Activated CD4-positive, alpha-beta T cell treated with anti-CD3 and anti-CD28 coated beads for 24 hours (primary cell): ENCODE data around the gene PIK3R6.
"Not testable (repeated sequence)": the region's sequence is repeated elsewhere in the genome, so short reads cannot be mapped to it uniquely, and the experiment has no call there.

ENCODE experiments used
- DNase-seq, 2 donors: peaks; one replicate each; pipeline ENCODE4 v3.0.0-alpha.2; 2020; ENCODE audit warnings: low read depth in 2 of 2

Gene PIK3R6

GRCh38 chr17:8828517-8828875 is 39.0 kb downstream of the PIK3R6 start:
- no peak for DNase-seq

DNA sequence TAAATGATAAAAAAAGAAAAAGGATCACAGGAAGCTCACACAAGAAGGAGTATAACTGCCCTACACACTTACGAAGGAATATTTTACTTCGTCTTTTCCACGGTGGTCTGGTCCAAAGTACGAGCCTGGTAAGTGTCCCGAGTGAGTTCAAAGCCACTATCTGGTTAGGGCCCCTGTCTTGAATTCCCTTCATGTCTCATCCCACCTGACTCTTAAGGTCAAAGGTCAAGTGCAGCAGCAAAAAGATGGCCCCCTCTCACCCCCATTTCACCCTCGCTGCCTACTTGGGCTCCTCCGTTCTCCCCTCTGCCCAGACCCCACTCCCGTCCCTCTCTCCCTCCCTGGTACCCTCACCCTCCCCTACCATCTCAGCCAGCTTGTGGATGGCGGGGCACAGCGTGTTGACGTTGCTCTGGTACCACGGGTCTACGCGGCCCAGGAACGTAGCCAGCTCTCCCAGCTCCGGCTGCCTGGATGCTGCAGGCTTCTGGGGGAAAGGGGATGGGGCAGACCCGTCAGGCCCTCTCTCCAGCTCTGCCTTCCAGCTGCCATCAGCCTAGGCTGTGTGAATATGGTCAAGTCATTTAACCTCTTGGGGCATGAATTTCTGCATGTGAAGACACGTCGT is 40.6 kb downstream of the PIK3R6 start:
- DNase-seq, result no peak

DNA sequence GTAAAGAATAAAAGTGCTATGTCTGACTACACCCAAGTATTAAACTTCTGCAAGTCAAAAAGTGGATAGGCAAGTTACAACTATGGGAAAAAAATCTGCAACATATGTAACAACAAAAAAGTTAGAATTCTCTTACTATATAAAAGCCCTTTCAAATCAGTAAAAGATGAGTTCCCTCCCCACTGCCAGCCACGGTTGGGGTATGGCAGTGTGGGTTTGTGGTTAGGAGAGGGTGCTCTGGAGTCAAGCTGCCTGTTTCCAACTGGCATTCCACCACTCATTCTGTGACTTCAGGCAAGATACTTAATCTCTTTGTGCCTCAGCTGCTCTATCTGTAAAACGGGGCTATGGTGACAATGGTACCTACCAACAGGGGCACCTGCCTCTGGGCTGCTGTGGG is 41.7 kb downstream of the PIK3R6 start:
- no peak for DNase-seq

- no peak for DNase-seq
These were observed 44.2 kb downstream of the PIK3R6 start for GRCh38 chr17:8823279-8823678.

GRCh38 chr17:8822401-8823035 is 45.0 kb downstream of the PIK3R6 start:
- DNase-seq, result no peak

GRCh38 chr17:8821446-8822105 is 45.9 kb downstream of the PIK3R6 start:
- DNase-seq, result no peak

GRCh38 chr17:8820311-8821010 is 47.0 kb downstream of the PIK3R6 start:
- no peak for DNase-seq

DNA sequence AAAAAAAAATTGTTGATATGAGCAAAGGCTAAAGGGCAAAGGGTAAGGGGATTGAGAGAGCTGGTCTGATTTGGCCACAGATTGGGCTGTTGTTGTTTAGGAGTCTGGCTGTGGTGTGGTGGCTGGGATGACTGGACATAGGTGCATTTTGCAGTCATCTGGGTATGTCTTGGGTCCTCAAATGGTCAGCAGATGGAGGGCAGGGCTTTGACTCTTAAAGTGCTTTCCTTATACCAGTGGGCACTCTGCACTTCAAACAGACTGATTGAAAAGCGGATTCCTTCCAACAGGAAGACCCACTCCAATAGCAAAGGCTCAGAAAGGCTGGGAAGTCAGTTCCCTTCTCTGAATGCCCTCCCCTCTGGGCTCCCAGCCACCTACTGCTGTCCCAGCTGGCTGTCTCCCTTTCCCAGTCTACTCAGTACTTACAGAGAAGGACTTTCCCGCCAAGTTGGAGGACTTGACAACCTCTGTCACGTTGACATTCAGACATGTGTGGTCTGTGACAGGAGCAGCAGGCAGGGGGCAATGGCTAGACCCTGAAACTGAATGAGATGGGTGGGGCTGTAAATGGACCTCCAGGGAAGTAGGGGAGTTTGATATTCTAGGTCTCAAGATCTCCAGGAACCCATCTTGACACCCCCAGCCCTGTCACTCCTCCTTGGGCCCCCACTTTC is 48.7 kb downstream of the PIK3R6 start:
- no peak for DNase-seq

DNA sequence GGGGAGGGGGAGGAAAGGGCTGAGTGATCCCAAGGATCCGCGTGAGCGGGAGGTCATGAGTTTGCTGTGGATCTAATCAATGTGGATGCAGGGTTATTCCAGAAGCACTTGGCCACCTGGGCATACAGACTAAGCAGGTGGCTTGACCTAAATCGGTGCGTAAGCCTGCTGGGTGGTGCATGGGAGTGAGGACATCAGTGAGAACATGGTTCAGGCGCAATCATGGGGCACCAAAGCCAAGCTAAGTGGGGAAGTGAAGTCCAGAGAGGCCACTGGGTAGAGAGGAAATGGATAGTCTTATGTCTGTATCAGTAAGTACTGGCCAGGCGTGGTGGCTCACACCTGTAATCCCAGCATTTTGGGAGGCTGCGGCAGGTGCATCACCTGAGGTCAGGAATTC is 49.4 kb downstream of the PIK3R6 start:
- no peak for DNase-seq

GRCh38 chr17:8806926-8807550 is 60.4 kb downstream of the PIK3R6 start:
- DNase-seq, result no peak

- no peak for DNase-seq
These were observed 61.1 kb downstream of the PIK3R6 start for GRCh38 chr17:8806253-8806925.

- not testable (repeated sequence) for DNase-seq
These were observed 62.1 kb downstream of the PIK3R6 start for GRCh38 chr17:8805396-8805795.

DNA sequence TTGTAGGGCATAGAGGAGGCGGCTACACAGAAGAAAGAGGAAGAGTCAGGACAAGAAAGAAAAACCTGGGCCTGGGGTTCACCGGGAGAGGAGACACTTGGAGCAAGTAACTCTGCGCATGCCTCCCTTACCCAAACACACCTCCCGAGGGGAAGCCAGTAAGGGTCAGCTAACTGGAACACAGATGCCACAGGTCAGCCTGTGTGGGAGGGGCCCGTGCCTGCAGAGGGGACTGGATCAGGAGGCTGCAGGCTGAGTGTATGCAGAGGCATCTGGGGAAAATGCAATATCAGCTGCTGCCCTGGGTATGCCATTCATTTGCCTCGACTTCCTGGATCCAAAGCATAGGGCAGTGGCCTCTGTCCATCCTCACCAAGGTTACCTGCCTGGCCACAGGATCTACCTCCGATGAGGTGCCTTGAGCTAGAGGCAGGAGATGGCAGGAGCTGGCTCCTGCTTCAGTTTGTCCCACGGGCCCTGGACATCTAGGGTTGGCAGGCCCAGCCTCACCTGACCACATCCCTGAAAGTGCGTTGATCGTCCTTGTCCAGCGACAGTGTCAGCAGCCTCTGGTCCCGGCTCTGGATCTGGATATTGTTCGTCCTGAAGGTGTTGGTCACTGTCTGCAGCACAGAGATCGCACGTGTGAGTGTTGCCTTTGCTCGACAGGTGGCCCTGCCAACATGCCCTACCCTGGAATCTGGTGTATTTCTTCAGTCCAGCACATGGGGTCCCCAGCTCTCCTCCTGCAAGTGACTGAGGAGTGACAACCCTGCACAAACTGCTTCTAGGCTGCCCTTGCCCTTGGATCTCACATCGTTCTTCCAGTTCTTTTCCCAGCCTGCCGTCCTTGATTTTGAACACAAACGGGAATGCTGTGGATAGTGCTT is 63.7 kb downstream of the PIK3R6 start:
- no peak for DNase-seq

- no peak for DNase-seq
These were observed 66.2 kb downstream of the PIK3R6 start for GRCh38 chr17:8801135-8801840.

- DNase-seq, result no peak
These were observed 66.8 kb downstream of the PIK3R6 start for GRCh38 chr17:8800656-8801055.

- no peak for DNase-seq
These were observed 67.8 kb downstream of the PIK3R6 start for GRCh38 chr17:8799570-8800212.

- no peak for DNase-seq
These were observed 68.5 kb downstream of the PIK3R6 start, which contains the start of gene MFSD6L for GRCh38 chr17:8798846-8799569. Gene MFSD6L (minus strand): TSS chr17:8799365. CDS start chr17:8799120, 245 bp downstream.

GRCh38 chr17:8798176-8798845 is 69.2 kb downstream of the PIK3R6 start:
- no peak for DNase-seq
